ENCODE data around the gene COL27A1.

Gene COL27A1

DNA sequence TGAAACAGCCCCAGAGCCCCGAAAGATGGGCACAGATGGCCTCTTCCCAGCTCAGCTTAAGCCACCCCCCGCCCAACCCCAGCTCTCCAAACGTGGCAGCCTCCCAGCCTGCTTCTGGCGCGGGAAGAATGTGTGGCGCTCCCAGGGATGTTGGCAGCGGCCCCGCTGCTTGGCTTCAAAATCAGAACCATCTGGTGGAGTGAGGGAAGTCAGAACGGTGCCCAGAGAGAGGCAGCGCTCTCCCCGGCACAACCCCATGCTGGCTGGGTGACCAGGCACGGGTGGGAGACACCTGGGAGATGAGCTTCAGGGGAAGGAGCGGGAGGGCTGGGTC lies 94.9 kb downstream of the COL27A1 start:
- no peak for DNase-seq

DNA sequence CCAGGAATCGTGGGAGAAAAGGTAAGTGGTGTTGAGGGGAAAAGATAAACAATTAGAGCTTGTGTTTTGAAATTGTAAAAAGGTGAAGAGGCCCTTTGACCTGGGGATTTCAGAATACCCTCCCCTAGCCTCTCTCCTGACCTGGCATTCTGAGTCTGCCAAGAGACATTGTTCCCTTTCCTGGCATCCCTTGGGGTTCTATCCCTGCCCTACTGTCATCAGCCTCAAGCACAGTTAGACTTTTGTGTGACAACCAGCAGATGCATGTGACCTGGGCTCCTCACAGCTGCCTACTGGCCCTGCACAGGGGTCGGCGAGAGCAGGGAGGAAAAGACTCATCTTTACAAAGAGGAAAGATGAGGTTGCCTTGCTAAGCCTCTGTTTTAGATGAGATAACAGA lies 95.3 kb downstream of the COL27A1 start:
- DNase-seq, result no peak

DNA sequence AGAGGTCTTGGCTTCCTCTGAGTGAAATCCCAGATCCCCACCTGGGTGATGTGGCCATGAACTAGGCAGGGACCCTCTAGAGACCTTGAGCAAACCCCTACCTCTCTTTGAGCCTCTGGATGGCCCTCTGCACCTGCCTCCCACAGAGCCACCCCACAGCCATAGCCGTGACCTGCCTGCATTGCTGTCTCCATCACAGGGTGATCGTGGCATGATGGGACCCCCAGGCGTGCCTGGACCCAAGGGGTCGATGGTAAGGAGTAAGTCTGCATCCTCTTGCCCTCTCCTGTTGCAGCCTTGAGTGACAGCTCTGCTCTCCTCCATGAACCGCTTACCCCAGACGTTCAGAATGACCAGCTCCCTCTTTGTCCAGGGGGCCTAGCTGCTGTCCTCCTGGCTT lies 97.1 kb downstream of the COL27A1 start:
- DNase-seq, result no peak

DNA sequence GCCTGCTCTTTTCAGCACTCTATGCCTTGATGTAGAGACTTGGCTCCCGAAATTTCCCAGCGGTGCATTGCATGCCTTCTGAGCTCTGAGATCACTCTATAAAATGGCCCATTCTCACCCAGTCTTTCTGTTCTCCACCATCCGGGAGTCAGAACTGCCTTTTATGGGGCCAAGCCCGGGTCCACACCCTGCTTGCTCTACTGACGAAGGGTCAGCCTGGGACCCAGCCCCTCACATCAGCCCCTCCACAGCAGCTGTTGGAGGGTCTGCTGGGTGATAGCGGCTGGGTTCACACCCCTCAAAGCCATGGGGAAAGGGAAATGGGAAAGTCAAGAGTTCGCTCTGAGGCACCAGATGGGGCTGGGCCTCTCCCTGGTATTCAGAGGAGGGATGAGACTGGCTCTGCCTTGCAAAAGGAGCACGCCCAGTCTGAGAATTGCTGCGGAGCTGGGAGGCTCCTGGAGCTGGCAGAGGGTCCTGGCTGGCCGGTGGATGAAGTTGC lies 101.5 kb downstream of the COL27A1 start:
- no peak for DNase-seq

DNA sequence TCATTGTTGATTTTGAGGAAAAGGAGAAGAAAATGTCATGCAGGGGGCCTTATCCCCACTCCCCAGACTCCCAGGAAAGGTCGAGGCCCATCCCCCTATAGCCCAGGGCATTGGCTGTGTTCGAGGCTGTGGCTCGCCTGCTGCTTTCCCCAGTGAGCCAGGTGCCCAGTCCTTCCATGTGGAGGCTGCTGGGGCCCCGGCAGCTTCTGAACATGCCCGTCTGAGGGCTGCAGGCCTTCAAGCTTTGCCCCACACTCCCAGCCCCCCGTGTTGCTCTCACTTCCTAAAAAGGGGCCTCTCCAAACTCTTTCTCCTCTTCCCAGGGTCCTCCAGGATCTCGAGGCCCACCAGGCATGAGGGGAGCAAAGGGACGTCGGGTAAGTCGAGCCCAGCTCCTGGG lies 102.9 kb downstream of the COL27A1 start:
- no peak for DNase-seq

DNA sequence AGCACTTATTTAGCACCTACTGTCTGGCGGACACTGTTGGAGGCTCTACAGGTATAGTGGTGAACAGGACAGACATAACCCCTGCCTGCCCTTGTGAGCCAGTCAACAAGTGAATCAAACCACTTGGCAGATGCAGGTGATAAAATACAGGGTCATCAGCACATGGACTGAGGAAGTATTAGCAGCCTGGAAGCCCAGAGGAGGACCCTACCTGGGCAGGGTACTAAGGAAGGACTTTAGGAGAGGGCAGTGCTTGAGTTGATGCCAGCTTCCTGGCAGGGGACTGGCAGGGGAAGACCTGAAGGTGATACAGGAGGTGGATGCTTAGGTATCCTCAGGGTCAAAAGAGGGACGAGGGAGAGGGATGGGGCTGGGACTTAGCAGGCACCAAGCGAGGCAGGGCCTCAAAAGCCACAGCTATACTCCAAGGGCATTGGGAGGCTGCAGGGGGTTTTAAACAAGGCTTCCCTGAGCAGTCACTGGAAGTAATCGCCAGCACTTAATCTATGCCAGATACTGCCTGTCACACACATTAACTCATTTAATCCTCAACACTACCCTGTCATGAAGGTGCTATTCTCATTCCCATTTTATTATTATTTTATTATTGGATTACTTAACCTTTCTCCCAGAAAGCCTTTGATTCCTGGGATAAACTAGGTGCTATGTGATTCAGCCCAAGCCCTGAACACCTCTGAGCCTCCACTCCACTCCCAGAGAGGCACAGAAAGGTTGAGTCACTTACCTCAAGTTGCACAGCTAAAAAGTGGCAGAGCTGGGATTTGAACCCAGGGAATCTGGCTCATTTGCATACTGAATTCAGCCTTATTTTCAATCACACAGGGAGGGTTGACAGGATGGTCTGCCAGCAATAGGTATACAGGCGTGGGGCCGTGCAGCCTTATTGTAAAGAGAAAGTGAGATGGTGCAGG lies 103.8 kb downstream of the COL27A1 start:
- DNase-seq, result no peak

DNA sequence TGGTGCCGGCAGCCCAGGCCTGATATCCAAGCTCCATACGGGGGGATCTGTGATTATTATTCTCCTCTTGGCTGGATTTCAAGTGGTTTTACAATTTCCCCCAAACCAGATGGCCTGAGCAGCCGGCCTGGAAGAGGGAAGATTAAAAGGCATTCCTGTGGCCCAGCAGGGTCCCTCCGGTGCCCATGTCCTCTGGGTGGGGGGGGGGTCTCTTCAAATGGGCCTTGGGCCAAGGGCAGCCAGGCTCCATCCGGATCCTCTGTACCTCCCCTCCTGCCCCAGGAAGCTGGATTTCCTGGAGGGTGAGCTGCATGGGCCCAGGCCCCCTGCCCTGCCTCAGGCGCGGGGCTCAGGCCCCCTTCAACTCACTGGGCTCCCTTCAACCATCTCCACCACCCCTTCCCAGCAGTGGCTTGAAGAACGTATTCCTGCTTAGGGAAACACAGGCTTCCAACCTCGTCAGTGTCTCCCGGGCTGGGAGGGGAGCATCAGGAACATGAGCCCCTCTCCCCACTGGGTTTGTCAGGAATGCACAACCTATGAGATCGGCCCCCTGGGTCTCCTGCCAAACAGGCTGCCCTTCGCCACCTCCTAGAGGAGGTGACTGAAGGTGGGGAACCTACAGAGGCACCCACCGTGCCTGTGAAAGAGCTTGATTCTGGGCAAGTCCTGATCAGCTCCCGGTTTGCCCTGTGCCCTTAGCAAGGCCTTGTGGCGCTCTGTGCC lies 104.6 kb downstream of the COL27A1 start:
- no peak for DNase-seq

DNA sequence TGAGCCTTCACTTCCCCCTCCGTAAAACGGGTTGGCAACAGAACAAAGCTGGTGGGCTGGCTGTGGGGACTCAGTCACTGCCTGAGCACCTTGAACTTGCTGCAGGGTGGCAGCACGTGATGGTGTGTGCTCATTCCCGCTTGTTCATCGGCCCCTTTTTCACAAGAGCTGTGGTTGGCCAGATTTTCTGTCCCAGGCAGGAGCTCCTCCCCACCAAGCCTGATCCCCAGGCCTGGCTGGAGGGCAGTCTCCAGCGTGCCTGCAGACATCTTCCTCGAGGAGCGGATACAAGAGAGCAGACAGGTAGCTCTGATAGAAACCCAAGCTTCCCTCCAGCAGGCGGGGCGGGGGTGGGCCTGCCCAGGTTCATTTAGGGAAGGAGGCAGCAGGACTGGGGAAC lies 105.7 kb downstream of the COL27A1 start:
- DNase-seq, result no peak

DNA sequence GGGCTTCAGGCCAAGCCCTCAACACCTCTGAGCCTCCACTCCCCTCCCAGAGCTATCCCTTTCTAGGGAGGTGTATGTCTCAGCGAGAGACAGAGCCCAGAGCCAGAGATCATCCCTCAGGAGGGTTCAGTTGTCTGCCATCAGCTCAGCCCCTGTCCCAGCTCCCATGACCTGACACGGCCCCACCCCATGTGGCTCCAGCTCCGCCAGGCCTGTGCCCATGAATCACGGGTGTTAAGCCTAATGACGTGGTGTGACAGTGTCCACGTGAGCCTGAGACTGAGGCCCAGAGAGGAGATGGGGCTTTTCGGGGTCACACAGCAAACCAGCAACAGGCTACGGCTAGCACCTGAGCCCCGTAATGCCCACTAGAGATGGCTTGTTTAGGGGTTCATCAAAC lies 106.7 kb downstream of the COL27A1 start:
- DNase-seq, result no peak

GRCh38 chr9:114263853-114264510 lies 108.6 kb downstream of the COL27A1 start:
- no peak for DNase-seq

DNA sequence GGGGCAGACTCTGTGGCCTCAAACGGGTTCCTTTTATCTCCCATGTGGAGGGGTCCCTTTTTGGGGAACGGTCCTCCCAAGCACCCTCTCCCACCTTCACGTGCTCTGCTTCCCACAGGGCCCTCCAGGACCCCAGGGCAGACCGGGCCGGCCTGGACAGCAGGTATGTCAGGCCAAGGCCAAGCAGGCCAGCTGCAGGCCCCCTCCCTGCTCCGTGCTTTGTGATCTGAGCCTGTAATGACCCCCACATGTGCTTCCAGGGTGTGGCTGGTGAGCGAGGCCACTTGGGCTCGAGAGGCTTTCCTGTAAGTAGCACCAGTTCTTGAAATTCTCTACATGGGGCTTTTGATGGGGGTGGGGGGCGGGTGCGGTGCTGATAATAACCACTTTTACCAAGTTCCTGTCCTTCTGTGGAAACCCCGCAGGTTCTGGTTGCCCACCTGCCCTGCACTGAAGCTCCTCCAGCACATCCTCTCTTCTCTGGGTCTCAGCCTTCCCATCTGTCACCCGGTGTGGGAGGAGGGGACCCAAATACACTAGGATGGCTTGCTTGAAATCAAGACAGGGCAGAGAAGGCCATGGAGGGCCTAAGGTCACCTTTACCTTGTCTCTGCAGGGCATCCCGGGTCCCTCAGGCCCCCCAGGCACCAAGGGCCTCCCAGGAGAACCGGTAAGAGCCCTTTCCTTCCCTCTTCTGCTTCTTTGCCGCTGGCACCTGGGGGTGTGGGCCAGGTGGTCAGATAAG lies 109.6 kb downstream of the COL27A1 start:
- DNase-seq, result no peak

- DNase-seq, result no peak
Measured at GRCh38 chr9:114266969-114267368, 111.6 kb downstream of the COL27A1 start.

DNA sequence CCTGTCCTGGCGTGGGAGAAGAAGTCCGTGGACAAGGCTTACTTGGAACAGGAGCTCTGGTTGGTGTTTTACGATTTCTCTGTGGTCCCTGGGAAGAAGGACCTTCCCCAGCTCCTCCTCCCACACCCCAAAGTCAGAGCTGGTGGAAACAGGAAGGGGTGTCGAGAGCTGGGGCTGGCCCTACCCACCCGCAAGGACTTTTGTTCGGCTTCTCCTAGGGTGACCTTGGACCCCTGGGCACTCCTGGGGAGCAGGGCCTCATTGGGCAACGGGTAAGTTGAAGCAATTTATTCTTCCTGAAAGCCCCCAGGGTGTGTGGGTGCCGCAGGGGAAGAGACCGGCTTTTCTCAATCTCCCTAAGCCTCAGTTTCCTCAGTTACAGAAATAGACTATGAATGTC lies 113.7 kb downstream of the COL27A1 start:
- no peak for DNase-seq

- no peak for DNase-seq
Measured at GRCh38 chr9:114270120-114270975, 115.0 kb downstream of the COL27A1 start.

- DNase-seq, result no peak
Measured at GRCh38 chr9:114271556-114272510, 116.5 kb downstream of the COL27A1 start.

GRCh38 chr9:114272739-114273431 lies 117.5 kb downstream of the COL27A1 start:
- DNase-seq, result no peak

- DNase-seq, result no peak
Measured at GRCh38 chr9:114273461-114273881, 118.1 kb downstream of the COL27A1 start.

DNA sequence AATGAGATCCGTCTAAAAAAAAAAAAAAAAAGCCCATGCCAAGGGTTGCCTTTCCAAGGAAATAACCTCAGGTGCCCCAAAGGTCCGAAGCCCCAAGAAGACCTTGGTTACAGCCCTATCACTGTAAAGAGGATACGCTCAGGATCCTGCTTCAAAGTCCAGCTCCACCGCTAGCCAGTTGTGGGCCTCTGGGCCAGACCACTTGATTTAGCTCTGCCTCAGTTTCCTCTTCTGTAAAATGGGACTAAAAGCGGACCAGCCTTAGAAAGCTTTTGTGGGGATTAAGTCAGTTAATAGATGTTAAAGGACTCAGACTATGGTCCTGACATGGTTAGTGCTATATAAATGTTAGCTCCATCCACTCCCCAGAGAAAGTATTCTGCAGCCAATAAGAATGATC lies 118.9 kb downstream of the COL27A1 start:
- DNase-seq, result no peak

DNA sequence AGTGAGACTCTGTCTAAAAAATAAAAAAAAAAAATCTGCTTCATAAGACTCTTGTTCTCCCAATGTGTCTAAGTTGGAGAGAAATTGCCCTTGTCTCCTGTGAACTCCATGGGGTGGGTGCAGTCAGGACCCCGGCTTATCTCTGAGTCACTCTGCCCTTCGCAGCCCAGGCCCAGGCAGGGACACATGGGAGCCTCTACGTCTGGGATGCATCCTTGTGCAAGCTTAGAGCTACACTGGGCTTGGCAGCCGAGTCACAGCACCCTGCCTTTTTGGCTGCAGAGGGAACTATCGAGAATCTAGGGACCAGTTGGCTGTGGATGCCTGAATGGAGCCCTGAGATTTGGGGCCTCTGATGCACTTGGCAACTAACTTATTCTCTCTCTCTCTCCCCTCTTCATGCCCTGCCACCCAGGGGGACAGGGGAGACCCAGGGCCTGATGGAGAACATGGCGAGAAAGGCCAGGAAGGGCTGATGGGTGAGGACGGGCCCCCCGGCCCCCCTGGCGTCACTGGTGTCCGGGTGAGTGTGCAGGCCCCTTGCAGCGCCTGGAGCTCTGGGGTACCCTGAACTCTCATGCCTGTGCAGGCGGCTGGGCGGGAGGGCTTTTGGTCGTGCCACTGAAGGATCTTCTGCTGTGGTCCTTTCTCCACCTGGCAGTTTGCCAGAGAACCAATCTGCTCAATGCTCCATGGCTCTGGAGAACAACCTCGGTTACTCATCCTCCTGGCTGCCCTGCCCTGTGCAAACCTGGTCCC lies 120.1 kb downstream of the COL27A1 start:
- no peak for DNase-seq
